Testis (tissue), 5 donors: ENCODE results near the gene GINS3. TPM values are rescaled to one million over a fixed set of nuclear protein-coding genes. Genes with fewer than 3 reads are reported as not detected.
A peak's percentile ranks its signal among the peaks of the same experiment; 100 is the strongest.

Source experiments
- DNase-seq: peaks from one replicate; pipeline ENCODE4 v3.0.0-alpha.2; 2019
- H3K27ac ChIP-seq, 2 donors: fragments of 200-600 bp; sonication (generic); one replicate each; pipeline ENCODE4 v1.5.1; 2019
- H3K27me3 ChIP-seq: fragments of 200-600 bp; sonication (generic); one replicate; pipeline ENCODE4 v1.5.1; 2019
- H3K36me3 ChIP-seq: fragments of 200-600 bp; sonication (generic); one replicate; pipeline ENCODE4 v1.5.1; 2017; ENCODE audit warnings: low read depth; ENCODE audit errors: missing control alignments
- H3K4me1 ChIP-seq: fragments of 200-600 bp; sonication (generic); one replicate; pipeline ENCODE4 v1.5.1; 2019
- H3K4me3 ChIP-seq, 2 donors: fragments of 200-600 bp; sonication (generic); one replicate each; pipeline ENCODE4 v1.5.1; 2017 to 2019
- H3K9me3 ChIP-seq: fragments of 200-600 bp; sonication (generic); one replicate; pipeline ENCODE4 v1.5.1; 2017
- POLR2A ChIP-seq: fragments of 450-650 bp; IDR thresholded peaks from one replicate; pipeline ENCODE4 v1.6.1; 2017; ENCODE audit warnings: antibody characterized with exemption, mild to moderate bottlenecking, moderate library complexity
- WGBS, 2 donors: methylation state at CpG; one replicate each; pipeline ENCODE4 v1.1.5; 2018; 5-methylcytosine and 5-hydroxymethylcytosine counted together
- intact Hi-C: fragments of 100-400 bp; cut with DNase I; formaldehyde crosslinking; loops from one replicate; pipeline ENCODE4 v1.15.1; 2023; ENCODE audit warnings: low total_unique reads
- long read RNA-seq, 2 donors: transcript quantifications; one replicate each; lab custom pipeline, GENCODE V29; 2026
- polyA plus RNA-seq: library from polyadenylated mRNA; stranded (reverse); fragments of 350-450 nt; fragmentation: Illumina TruSeq; extraction: RNeasy Lipid Tissue Mini Kit (QIAGEN cat#74804); gene quantifications from one replicate; pipeline ENCODE4 v1.2.3, GENCODE V29; 2014; ENCODE audit warnings: low read depth, low replicate concordance; ENCODE audit not compliant: insufficient read depth
- total RNA-seq, 2 donors: library from RNA; depleted of rRNA; stranded (reverse); fragments of >200 nt; gene quantifications; one replicate each; pipeline ENCODE4 v1.2.3, GENCODE V29; 2016
- TF ChIP-seq, protein P1 (sequence below), 3 experiments: fragments of 450-650 bp in 2 of 3; fragments of 200-600 bp in 1 of 3; sonication (generic) in 1 of 3; IDR thresholded peaks; one replicate each; pipeline ENCODE4 v1.5.1; 2016 to 2019; ENCODE audit warnings: antibody characterized with exemption in 3 of 3, mild to moderate bottlenecking in 2 of 3, moderate library complexity in 1 of 3

The GINS3 gene
- total RNA-seq: 10 to 100 TPM; 16.1 to 16.7 TPM
- polyA plus RNA-seq: 19.0 TPM
- long read RNA-seq, donor 1, transcript GINS3-206 (1 exons, 3,202 nt): major isoform, 20 of 25 reads
- long read RNA-seq, donor 1, partial matches to known transcripts: 0 of 25 reads
- long read RNA-seq, donor 1, other reads (novel, unspliced or antisense): 0 of 25 reads
- long read RNA-seq, donor 2, transcript GINS3-206 (1 exons, 3,202 nt): major isoform, 5 of 8 reads
- long read RNA-seq, donor 2, partial matches to known transcripts: 0 of 8 reads
- long read RNA-seq, donor 2, other reads (novel, unspliced or antisense): 0 of 8 reads

DNA sequence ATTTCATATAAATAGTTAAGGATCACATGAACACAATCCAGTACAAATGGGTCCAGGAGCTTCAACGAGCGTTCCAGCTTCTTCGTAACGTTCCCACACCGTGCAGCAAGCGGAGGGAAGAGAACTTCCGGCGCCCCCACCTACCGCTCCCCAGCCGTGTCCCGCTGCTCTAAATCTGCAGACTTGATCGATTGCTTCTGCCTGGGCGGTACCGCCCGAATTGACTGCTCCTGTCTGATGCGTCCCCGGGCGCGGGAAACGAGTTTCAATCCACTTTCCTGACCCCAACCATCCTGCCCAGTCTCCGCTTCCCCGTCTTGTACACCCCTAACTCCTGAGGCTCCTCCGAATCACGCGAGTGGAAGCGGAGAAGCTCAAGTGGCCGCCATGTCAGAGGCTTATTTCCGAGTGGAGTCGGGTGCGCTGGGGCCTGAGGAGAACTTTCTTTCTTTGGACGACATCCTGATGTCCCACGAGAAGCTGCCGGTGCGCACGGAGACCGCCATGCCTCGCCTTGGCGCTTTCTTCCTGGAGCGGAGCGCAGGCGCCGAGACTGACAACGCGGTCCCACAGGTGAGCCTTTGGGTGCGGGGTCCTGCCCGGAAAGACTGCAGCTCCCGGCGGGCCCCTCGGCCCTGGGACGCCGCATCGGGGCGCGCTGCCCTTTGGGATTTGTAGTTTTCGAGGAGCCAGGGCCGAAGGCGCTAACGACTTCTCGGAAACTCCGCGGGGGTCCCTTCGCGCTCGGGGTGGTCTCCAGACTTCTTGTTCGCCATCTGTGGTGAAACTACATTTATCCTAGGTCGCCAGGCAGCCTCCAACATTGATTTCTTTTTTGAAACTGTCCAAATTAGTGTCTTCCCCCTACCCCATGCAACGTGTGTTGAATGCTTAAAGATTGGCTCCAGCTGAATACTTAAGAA, at the start of gene GINS3:
TSS of gene GINS3 (plus strand) at position 257 of the 923 bp plus-strand sequence. CDS start at position 388, 131 bp downstream.
- WGBS, 2 donors: 0 to 1% methylated on average over 47 to 67 of the region's 67 CpGs
- intact Hi-C loops: no loop called here

DNA sequence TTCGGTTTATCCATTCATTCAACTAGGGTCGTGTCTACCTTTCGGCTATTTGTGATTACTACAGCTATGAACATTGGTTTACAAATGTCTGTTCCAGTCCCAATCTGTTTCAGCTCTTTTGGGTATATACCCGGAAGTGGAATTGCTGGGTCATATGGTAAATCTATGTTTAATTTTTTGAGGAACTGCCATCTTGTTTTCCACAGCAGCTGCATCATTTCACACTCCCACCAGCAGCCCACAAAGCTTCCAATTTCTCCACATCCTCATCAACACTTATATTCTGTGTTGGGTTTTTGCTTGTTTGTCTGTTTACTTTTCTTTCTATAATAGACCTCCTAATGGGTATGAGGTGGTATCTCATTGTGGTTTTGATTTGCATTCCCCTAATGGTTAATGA, 48.7 kb upstream of the GINS3 start:
- WGBS, 2 donors: 89 to 95% methylated on average over 4 of the region's 4 CpGs
- Histone ChIP-seq H3K27me3 (no peaks in the 10 kb centered on the region), H3K27ac (no peak overlapping the region), H3K36me3 (no peaks in the 10 kb centered on the region), H3K9me3 (no peaks in the 10 kb centered on the region), H3K4me3 (no peak overlapping the region), H3K4me1 (peaks cover 19% of the 10 kb centered on the region)
- intact Hi-C loops: no loop called here
- TF ChIP-seq, protein P1, sequence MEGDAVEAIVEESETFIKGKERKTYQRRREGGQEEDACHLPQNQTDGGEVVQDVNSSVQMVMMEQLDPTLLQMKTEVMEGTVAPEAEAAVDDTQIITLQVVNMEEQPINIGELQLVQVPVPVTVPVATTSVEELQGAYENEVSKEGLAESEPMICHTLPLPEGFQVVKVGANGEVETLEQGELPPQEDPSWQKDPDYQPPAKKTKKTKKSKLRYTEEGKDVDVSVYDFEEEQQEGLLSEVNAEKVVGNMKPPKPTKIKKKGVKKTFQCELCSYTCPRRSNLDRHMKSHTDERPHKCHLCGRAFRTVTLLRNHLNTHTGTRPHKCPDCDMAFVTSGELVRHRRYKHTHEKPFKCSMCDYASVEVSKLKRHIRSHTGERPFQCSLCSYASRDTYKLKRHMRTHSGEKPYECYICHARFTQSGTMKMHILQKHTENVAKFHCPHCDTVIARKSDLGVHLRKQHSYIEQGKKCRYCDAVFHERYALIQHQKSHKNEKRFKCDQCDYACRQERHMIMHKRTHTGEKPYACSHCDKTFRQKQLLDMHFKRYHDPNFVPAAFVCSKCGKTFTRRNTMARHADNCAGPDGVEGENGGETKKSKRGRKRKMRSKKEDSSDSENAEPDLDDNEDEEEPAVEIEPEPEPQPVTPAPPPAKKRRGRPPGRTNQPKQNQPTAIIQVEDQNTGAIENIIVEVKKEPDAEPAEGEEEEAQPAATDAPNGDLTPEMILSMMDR (IDR thresholded peaks at IDR 0.05): no peak
- TF ChIP-seq POLR2A: no peak
- DNase-seq: no peak

More for the DNA sequence above, at the start of gene GINS3:
- H3K4me1 ChIP-seq: no peaks in the 10 kb centered on the region
- H3K9me3 ChIP-seq: no peaks in the 10 kb centered on the region
- no peaks in the 10 kb centered on the region for H3K36me3 ChIP-seq
- peak within 1 kb of the TSS; percentile 88 to 97 for H3K4me3 ChIP-seq
- DNase-seq: peak; percentile 96
- TF ChIP-seq POLR2A: no peak
- TF ChIP-seq, protein P1 (IDR thresholded peaks at IDR 0.05): peak in 1 of 3 experiments; percentile 4
- no peaks in the 10 kb centered on the region for H3K27me3 ChIP-seq
- peak within 1 kb of the TSS; percentile 80 to 90 for H3K27ac ChIP-seq

DNA sequence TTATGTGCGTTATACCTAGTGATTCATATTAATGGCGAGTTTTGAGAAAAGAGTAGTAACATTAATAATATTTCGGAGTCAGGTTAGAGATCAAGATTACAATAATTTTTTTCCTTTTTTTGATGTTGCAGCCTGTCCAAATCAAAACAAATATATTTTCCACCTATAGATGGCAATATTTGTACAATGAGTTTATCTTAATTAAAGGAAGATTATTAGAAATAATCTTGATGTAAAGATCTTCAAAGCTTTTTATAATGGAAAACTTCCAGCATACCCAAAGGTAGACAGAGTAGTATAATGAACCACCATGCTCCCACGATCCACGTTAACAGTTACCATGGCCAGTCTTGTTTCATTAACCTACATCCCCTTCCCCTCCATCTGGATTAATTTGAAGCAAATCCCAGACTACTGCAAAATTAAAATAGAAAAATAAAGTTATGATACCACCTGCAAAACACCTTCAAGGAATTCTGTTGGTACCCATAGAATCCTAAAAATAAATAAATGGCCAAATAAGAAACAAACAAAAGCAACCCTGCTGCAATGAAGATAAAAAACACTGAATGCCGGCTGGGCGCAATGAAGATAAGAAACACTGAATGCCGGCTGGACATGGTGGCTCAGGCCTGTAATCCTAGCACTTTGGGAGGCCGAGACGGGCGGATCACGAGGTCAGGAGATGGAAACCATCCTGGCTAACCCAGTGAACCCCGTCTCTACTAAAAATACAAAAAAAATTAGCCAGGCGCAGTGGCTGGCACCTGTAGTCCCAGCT, 46.5 kb upstream of the GINS3 start:
- no peaks in the 10 kb centered on the region for H3K36me3 ChIP-seq
- no peak for DNase-seq
- peaks cover 10% of the 10 kb centered on the region for H3K4me1 ChIP-seq
- TF ChIP-seq, protein P1 (IDR thresholded peaks at IDR 0.05): peak in 1 of 3 experiments; percentile 16
- TF ChIP-seq POLR2A: no peak
- no peak overlapping the region for H3K4me3 ChIP-seq
- intact Hi-C loops: no loop called here
- no peaks in the 10 kb centered on the region for H3K9me3 ChIP-seq
- H3K27me3 ChIP-seq: no peaks in the 10 kb centered on the region
- 58 to 68% methylated on average over 14 of the region's 14 CpGs for WGBS, 2 donors
- H3K27ac ChIP-seq: no peak overlapping the region

GRCh38 chr16:58346831-58347371, 45.4 kb upstream of the GINS3 start:
- Histone ChIP-seq H3K27ac (no peak overlapping the region), H3K36me3 (no peaks in the 10 kb centered on the region), H3K9me3 (no peaks in the 10 kb centered on the region), H3K4me3 (no peak overlapping the region), H3K27me3 (no peaks in the 10 kb centered on the region), H3K4me1 (peaks cover 10% of the 10 kb centered on the region)
- WGBS, 2 donors: 42 to 46% methylated on average over 5 of the region's 5 CpGs
- intact Hi-C loops: no loop called here
- no peak for DNase-seq
- TF ChIP-seq POLR2A: no peak
- TF ChIP-seq, protein P1 (IDR thresholded peaks at IDR 0.05): no peak
